ENCODE results near the gene CUL5. TPM values are rescaled to one million over a fixed set of nuclear protein-coding genes. Genes with fewer than 3 reads are reported as not detected.
"Not testable (repeated sequence)": the region's sequence is repeated elsewhere in the genome, so short reads cannot be mapped to it uniquely, and the experiment has no call there.

CUL5 gene
- total RNA-seq, 4 donors from 2014 or later = 25.3 to 41.1 (median 32.3) TPM

GRCh38 chr11:108025387-108026080, 16.8 kb downstream of the CUL5 start:
- peaks cover 0 to 42% (median 0%) of the 10 kb centered on the region in 4 donors for H3K4me1 ChIP-seq
- WGBS, 2 donors = 63 to 71% methylated on average over 5 of the region's 5 CpGs
- TF ChIP-seq POLR2A (IDR thresholded peaks at IDR 0.05) (no peak), CTCF (IDR thresholded peaks at IDR 0.05) (no peak)
- H3K36me3 ChIP-seq = no peaks in the 10 kb centered on the region
- no peaks in the 10 kb centered on the region for H3K9me3 ChIP-seq
- DNase-seq (ENCODE audit: low spot score in 2 of 2) = no peak
- no peak overlapping the region for H3K4me3 ChIP-seq
- no peak overlapping the region for H3K27ac ChIP-seq
- H3K27me3 ChIP-seq = no peaks in the 10 kb centered on the region

- Histone ChIP-seq H3K27me3 (no peaks in the 10 kb centered on the region), H3K4me3 (no peak overlapping the region), H3K9me3 (no peaks in the 10 kb centered on the region), H3K27ac (no peak overlapping the region), H3K4me1 (peaks cover 0 to 35% (median 0%) of the 10 kb centered on the region in 4 donors), H3K36me3 (peaks cover 0 to 9% (median 0%) of the 10 kb centered on the region in 3 donors)
- 92 to 96% methylated on average over 7 of the region's 7 CpGs for WGBS, 2 donors
- no peak for DNase-seq (ENCODE audit: low spot score in 2 of 2)
- TF ChIP-seq EP300 (IDR thresholded peaks at IDR 0.05) (no peak), CTCF (IDR thresholded peaks at IDR 0.05) (no peak), POLR2A (IDR thresholded peaks at IDR 0.05) (no peak)
Observed at GRCh38 chr11:108027057-108027456, 18.4 kb downstream of the CUL5 start.

GRCh38 chr11:108028822-108029441, 20.2 kb downstream of the CUL5 start:
- not testable (repeated sequence) for H3K4me3 ChIP-seq; H3K27ac ChIP-seq; H3K27me3 ChIP-seq; H3K9me3 ChIP-seq; DNase-seq (ENCODE audit: low spot score in 2 of 2)
- Histone ChIP-seq H3K36me3 (peaks cover 0 to 11% (median 0%) of the 10 kb centered on the region in 3 donors), H3K4me1 (peaks cover 0 to 24% (median 0%) of the 10 kb centered on the region in 4 donors)
- 85 to 91% methylated on average over 2 of the region's 2 CpGs for WGBS, 2 donors

GRCh38 chr11:108031604-108032003, 22.9 kb downstream of the CUL5 start:
- not testable (repeated sequence) for DNase-seq (ENCODE audit: low spot score in 2 of 2); H3K27me3 ChIP-seq; H3K9me3 ChIP-seq; H3K27ac ChIP-seq; H3K4me3 ChIP-seq
- 98 to 99% methylated on average over 2 of the region's 2 CpGs for WGBS, 2 donors
- H3K4me1 ChIP-seq = peaks cover 0 to 12% (median 0%) of the 10 kb centered on the region in 4 donors
- H3K36me3 ChIP-seq = peaks cover 0 to 32% (median 0%) of the 10 kb centered on the region in 3 donors

- H3K36me3 ChIP-seq = peaks cover 0 to 44% (median 0%) of the 10 kb centered on the region in 3 donors
- peaks cover 0 to 20% (median 0%) of the 10 kb centered on the region in 4 donors for H3K4me1 ChIP-seq
- H3K27ac ChIP-seq = no peak overlapping the region
- TF ChIP-seq CTCF (IDR thresholded peaks at IDR 0.05) (no peak), POLR2A (IDR thresholded peaks at IDR 0.05) (no peak), EP300 (IDR thresholded peaks at IDR 0.05) (no peak)
- DNase-seq (ENCODE audit: low spot score in 2 of 2) = no peak
- WGBS, 2 donors = 89 to 90% methylated on average over 1 of the region's 1 CpG
- H3K27me3 ChIP-seq = no peaks in the 10 kb centered on the region
- no peak overlapping the region for H3K4me3 ChIP-seq
- no peaks in the 10 kb centered on the region for H3K9me3 ChIP-seq
Observed at GRCh38 chr11:108032800-108033199, 24.1 kb downstream of the CUL5 start.

GRCh38 chr11:108034034-108034433, 25.3 kb downstream of the CUL5 start:
- H3K27ac ChIP-seq = no peak overlapping the region
- no peak for DNase-seq (ENCODE audit: low spot score in 2 of 2)
- no peaks in the 10 kb centered on the region for H3K27me3 ChIP-seq
- H3K9me3 ChIP-seq = no peaks in the 10 kb centered on the region
- peaks cover 0 to 56% (median 0%) of the 10 kb centered on the region in 3 donors for H3K36me3 ChIP-seq
- peaks cover 0 to 14% (median 0%) of the 10 kb centered on the region in 4 donors for H3K4me1 ChIP-seq
- no peak overlapping the region for H3K4me3 ChIP-seq
- no peak for TF ChIP-seq POLR2A (IDR thresholded peaks at IDR 0.05)
- no peak for TF ChIP-seq EP300 (IDR thresholded peaks at IDR 0.05)
- TF ChIP-seq CTCF (IDR thresholded peaks at IDR 0.05) = no peak
- 95 to 100% methylated on average over 1 of the region's 1 CpG for WGBS, 2 donors
